GM12878 (cell line): ENCODE measurements around the gene CIAPIN1. TPM values are rescaled to one million over a fixed set of nuclear protein-coding genes. Genes with fewer than 3 reads are reported as not detected.

Experiments
- ATAC-seq: fragments of 200-7000 bp; cut with Tn5 transposase; 3 replicates; pipeline ENCODE4 v1.9.1; 2020; ENCODE audit warnings: mild to moderate bottlenecking, moderate library complexity
- BruUV-seq: library from RNA; stranded (reverse); fragments of 400-500 nt; replicated peaks from 2 replicates; lab custom pipeline; 2021; lab: Mats Ljungman, UMichigan
- CTCF ChIA-PET: fragments of 300-600 bp; sonication (Branson Sonifier 250); formaldehyde crosslinking; extraction: SDS; loops from one replicate; lab custom pipeline; 2021; ENCODE audit warnings: inconsistent platforms; lab: Yijun Ruan, JAX
- POLR2A ChIA-PET: fragments of 350-600 bp; formaldehyde crosslinking; extraction: SDS; loops from one replicate; lab custom pipeline; 2021; ENCODE audit warnings: inconsistent platforms; lab: Charles Lee
- RAD21 ChIA-PET: fragments of 300-600 bp; sonication (Branson Sonifier 250); formaldehyde crosslinking; loops from one replicate; lab custom pipeline; 2023; ENCODE audit warnings: antibody characterized with exemption; ENCODE audit not compliant: unreplicated experiment; lab: Charles Lee
- SMC1A ChIA-PET: fragments of 300-600 bp; sonication (Branson Sonifier 250); formaldehyde crosslinking; loops from one replicate; lab custom pipeline; 2023; ENCODE audit not compliant: unreplicated experiment, uncharacterized antibody; lab: Charles Lee
- DNase-seq: peaks from one replicate; pipeline ENCODE4 v3.0.0-alpha.2; 2011; ENCODE audit warnings: low read depth, low spot score
- FAIRE-seq: peaks from 3 replicates; lab custom pipeline; 2011; peaks lifted over from hg19 to GRCh38; lab: Jason Lieb, UNC
- H2AFZ ChIP-seq: 2 replicates; pipeline ENCODE4 v1.6.0; 2011; ENCODE audit warnings: low read depth, low read length, control low read depth; ENCODE audit not compliant: control insufficient read depth
- H3K27ac ChIP-seq: 2 replicates; pipeline ENCODE4 v1.5.1; 2011; ENCODE audit warnings: control low read depth; ENCODE audit not compliant: control insufficient read depth, insufficient read depth
- H3K27me3 ChIP-seq, 2 experiments: replicated peaks in 1 of 2; 2 replicates each; pipeline versions ENCODE4 v1.6.0 to v1.6.1; 2011; ENCODE audit warnings: low read length in 1 of 2; ENCODE audit not compliant: control insufficient read depth in 2 of 2, insufficient read depth in 2 of 2
- H3K36me3 ChIP-seq, 2 experiments: 2 replicates each; pipeline ENCODE4 v1.5.1; 2011; ENCODE audit warnings: low read length in 1 of 2; ENCODE audit not compliant: control insufficient read depth in 2 of 2, insufficient read depth in 2 of 2
- H3K4me1 ChIP-seq: 2 replicates; pipeline ENCODE4 v1.6.1; 2011; ENCODE audit warnings: mild to moderate bottlenecking, low read length, moderate library complexity, mixed read lengths; ENCODE audit not compliant: control insufficient read depth, insufficient read depth
- H3K4me2 ChIP-seq: 2 replicates; pipeline ENCODE4 v1.6.0; 2011; ENCODE audit warnings: control low read depth; ENCODE audit not compliant: control insufficient read depth, insufficient read depth
- H3K4me3 ChIP-seq: fragments of 200-600 bp; sonication (generic); 2 replicates; pipeline ENCODE4 v1.5.1; 2016
- H3K79me2 ChIP-seq: 2 replicates; pipeline ENCODE4 v1.6.0; 2011; ENCODE audit warnings: low read length; ENCODE audit not compliant: control insufficient read depth, insufficient read depth
- H3K9ac ChIP-seq: 2 replicates; pipeline ENCODE4 v1.8.0; 2011; ENCODE audit warnings: low read length, control low read depth, mixed read lengths; ENCODE audit not compliant: control insufficient read depth, insufficient read depth
- H3K9me3 ChIP-seq: replicated peaks from 3 replicates; pipeline ENCODE4 v1.5.1; 2011; ENCODE audit warnings: mild to moderate bottlenecking, low read length; ENCODE audit not compliant: control insufficient read depth, insufficient read depth
- H4K20me1 ChIP-seq: 2 replicates; pipeline ENCODE4 v1.6.0; 2011; ENCODE audit not compliant: control insufficient read depth, insufficient read depth
- BMI1 ChIP-seq: fragments of 450-650 bp; IDR thresholded peaks from 2 replicates; pipeline ENCODE4 v1.6.1; 2016; ENCODE audit warnings: mild to moderate bottlenecking, moderate library complexity, borderline replicate concordance
- CHD2 ChIP-seq: IDR thresholded peaks from 2 replicates; pipeline ENCODE4 v1.6.1; 2011; ENCODE audit warnings: low read depth, low read length, improper control_type of control experiment, borderline replicate concordance
- DPF2 ChIP-seq: fragments of 450-650 bp; IDR thresholded peaks from 2 replicates; pipeline ENCODE4 v1.6.1; 2017; ENCODE audit warnings: mild to moderate bottlenecking
- EED ChIP-seq: sonication (generic); IDR thresholded peaks from 2 replicates; pipeline ENCODE4 v1.6.1; 2016; ENCODE audit warnings: antibody characterized with exemption, low read depth
- EZH2 ChIP-seq: IDR thresholded peaks from 2 replicates; pipeline ENCODE4 v1.6.1; 2012; ENCODE audit warnings: low read depth, mild to moderate bottlenecking, control low read depth, inconsistent platforms, low read length, borderline replicate concordance; ENCODE audit not compliant: control insufficient read depth
- FOS ChIP-seq: IDR thresholded peaks from 3 replicates; pipeline ENCODE4 v1.6.1; 2011; ENCODE audit warnings: borderline replicate concordance; ENCODE audit not compliant: insufficient read length; ENCODE audit errors: extremely low read depth
- GATAD2B ChIP-seq: fragments of 450-650 bp; conservative IDR thresholded peaks from 2 replicates; pipeline ENCODE4 v1.6.1; 2017; ENCODE audit warnings: low read depth, mild to moderate bottlenecking, moderate library complexity
- MEF2B ChIP-seq: fragments of 450-650 bp; IDR thresholded peaks from 2 replicates; pipeline ENCODE4 v1.6.1; 2018; ENCODE audit warnings: mild to moderate bottlenecking, moderate library complexity; ENCODE audit not compliant: partially characterized antibody, poor library complexity, severe bottlenecking
- NR2C1 ChIP-seq: fragments of 450-650 bp; IDR thresholded peaks from 2 replicates; pipeline ENCODE4 v1.6.1; 2017; ENCODE audit warnings: antibody characterized with exemption, mild to moderate bottlenecking, moderate library complexity
- RUNX3 ChIP-seq: IDR thresholded peaks from 2 replicates; pipeline ENCODE4 v1.6.1; 2012; ENCODE audit warnings: low read length, inconsistent platforms
- SKIL ChIP-seq: fragments of 450-650 bp; IDR thresholded peaks from 2 replicates; pipeline ENCODE4 v1.6.1; 2017; ENCODE audit warnings: mild to moderate bottlenecking, low read depth, inconsistent platforms; ENCODE audit not compliant: poor library complexity, severe bottlenecking
- SPI1 ChIP-seq: IDR thresholded peaks from 2 replicates; pipeline ENCODE4 v1.6.1; 2011; ENCODE audit warnings: low read depth, mild to moderate bottlenecking, low read length, moderate library complexity, borderline replicate concordance; ENCODE audit not compliant: insufficient read depth
- WRNIP1 ChIP-seq: IDR thresholded peaks from 2 replicates; pipeline ENCODE4 v1.6.1; 2011; ENCODE audit warnings: low read depth, low read length, improper control_type of control experiment, borderline replicate concordance
- YY1 ChIP-seq: IDR thresholded peaks from 2 replicates; pipeline ENCODE4 v1.6.1; 2011; ENCODE audit warnings: low read depth, mild to moderate bottlenecking, low read length
- ZNF24 ChIP-seq: fragments of 450-650 bp; IDR thresholded peaks from 2 replicates; pipeline ENCODE4 v1.6.1; 2017; ENCODE audit warnings: antibody characterized with exemption, mild to moderate bottlenecking
- ZNF384 ChIP-seq: IDR thresholded peaks from 2 replicates; pipeline ENCODE4 v1.6.1; 2012; ENCODE audit warnings: low read depth, mild to moderate bottlenecking, low read length, improper control_type of control experiment, borderline replicate concordance
- ZNF687 ChIP-seq: fragments of 450-650 bp; IDR thresholded peaks from 2 replicates; pipeline ENCODE4 v1.6.1; 2017; ENCODE audit warnings: mild to moderate bottlenecking, moderate library complexity
- WGBS: methylation state at CpG from one replicate; pipeline ENCODE4 v1.1.6; 2016; ENCODE audit warnings: low lambda C conversion rate; ENCODE audit not compliant: insufficient replicate concordance, insufficient coverage; ENCODE audit errors: missing lambda C conversion rate; 5-methylcytosine and 5-hydroxymethylcytosine counted together
- in situ Hi-C: fragments of 300-500 bp; cut with MboI; formaldehyde crosslinking; loops from 9 replicates; pipeline ENCODE4 v1.14.3; 2018; ENCODE audit warnings: mixed read lengths
- intact Hi-C: fragments of 100-400 bp; cut with micrococcal nuclease; formaldehyde crosslinking; loops from one replicate; pipeline ENCODE4 v1.14.2; 2022; ENCODE audit not compliant: unreplicated experiment
- polyA plus RNA-seq, 11 experiments: library from polyadenylated mRNA; depleted of rRNA in 4 of 11; unstranded in 6 of 11; stranded (reverse) in 5 of 11; fragments of >200 nt; fragmentation: Nextera tagmentation in 4 of 11; fragmentation: Illumina TruSeq in 1 of 11; extraction: Ambion mirVana in 4 of 11; extraction: Trizol in 1 of 11; gene quantifications; 1 replicate in 1 of 11; 2 replicates in 10 of 11; pipeline versions ENCODE4 v1.2.1 to v1.2.3, GENCODE V29; 2011 to 2016; ENCODE audit warnings: inconsistent platforms in 2 of 11, missing spikeins in 2 of 11, low read depth in 1 of 11
- total RNA-seq, 4 experiments: library from RNA; depleted of rRNA in 3 of 4; stranded (reverse); fragments of >200 nt in 3 of 4; fragmentation: Illumina TruSeq in 1 of 4; extraction: Trizol in 1 of 4; gene quantifications; 2 replicates each; pipeline versions ENCODE4 v1.2.1 to v1.2.3, GENCODE V29; 2013 to 2021

Gene CIAPIN1
- total and polyA plus RNA-seq, 10 of the 15 experiments (the other 5 are each of a cell fraction or from before 2014, with no cell fraction given) = 46.2 to 150 (median 54.3) TPM

GRCh38 chr16:57380671-57381462, 66.3 kb downstream of the CIAPIN1 start:
- Histone ChIP-seq H3K27ac (peak overlapping the region; percentile 27), H4K20me1 (no peaks in the 10 kb centered on the region), H3K79me2 (no peaks in the 10 kb centered on the region), H3K4me3 (no peak overlapping the region), H3K9me3 (no peaks in the 10 kb centered on the region), H2AFZ (no peak overlapping the region; the same call in 1 of the 2 replicates), H3K36me3 (no peaks in the 10 kb centered on the region), H3K9ac (peak overlapping the region; percentile 14; the same call in 1 of the 2 replicates), H3K4me2 (peak overlapping the region; percentile 13; the same call in 1 of the 2 replicates), H3K4me1 (peaks cover 53% of the 10 kb centered on the region), H3K27me3 (no peaks in the 10 kb centered on the region)
- in situ Hi-C loops = no loop called here
- ChIA-PET RAD21 (interaction anchor here (1.2 to 2.4 kb wide), 4 partner anchors 8 to 80 kb away, joined by 5 to 15 read pairs (median 6); partner anchors contain the start of gene CX3CL1), SMC1A (interaction anchor here (0.6 to 2.8 kb wide), 8 partner anchors 11 to 78 kb away, joined by 3 to 22 read pairs (median 4); partner anchors contain the start of gene CCL17), CTCF (interaction anchor here (0.9 to 2.6 kb wide), 12 partner anchors 9 to 81 kb away, joined by 3 to 19 read pairs (median 3); partner anchors contain the start of gene CX3CL1), POLR2A (interaction anchor here (0.6 kb wide), 1 partner anchor 32 kb away, joined by 5 read pairs; no protein-coding TSS in a partner anchor)
- DNase-seq = no peak
- FAIRE-seq = no peak
- intact Hi-C loops = no loop called here
- WGBS = 66% methylated on average over 8 of the region's 8 CpGs
- ATAC-seq = peak; percentile 3
- no TSS peak for BruUV-seq
- TF ChIP-seq NR2C1 (no peak), GATAD2B (no peak), ZNF687 (0 out of 2 replicates have a peak, but pooled peaks have one; percentile 15), SPI1 (peak; percentile 28; the same call in 1 of the 2 replicates), MEF2B (no peak), EZH2 (no peak), WRNIP1 (no peak), EED (no peak), FOS (no peak), ZNF24 (no peak), BMI1 (no peak), ZNF384 (no peak), CHD2 (no peak), YY1 (no peak), RUNX3 (0 out of 2 replicates have a peak, but pooled peaks have one; percentile 4), DPF2 (0 out of 2 replicates have a peak, but pooled peaks have one; percentile 6), SKIL (no peak)
